A673 (cell line): ENCODE measurements around the gene MDFI. TPM values are rescaled to one million over a fixed set of nuclear protein-coding genes. Genes with fewer than 3 reads are reported as not detected.

Source experiments
- BruUV-seq: library from RNA; stranded (reverse); fragments of 400-500 nt; replicated peaks from 2 replicates; lab custom pipeline; 2021; lab: Mats Ljungman, UMichigan
- CTCF ChIA-PET: fragments of 300-600 bp; sonication (Branson Sonifier 250); formaldehyde crosslinking; loops from one replicate; lab custom pipeline; 2022; ENCODE audit warnings: antibody characterized with exemption; lab: Charles Lee
- POLR2A ChIA-PET: fragments of 300-600 bp; sonication (Branson Sonifier 250); formaldehyde crosslinking; loops from one replicate; lab custom pipeline; 2022; ENCODE audit warnings: antibody characterized with exemption; ENCODE audit not compliant: low non-redundant PET; lab: Charles Lee
- DNase-seq: peaks from one replicate; pipeline ENCODE4 v3.0.0-alpha.2; 2015; ENCODE audit warnings: low spot score
- H3K27ac ChIP-seq: fragments of 200-600 bp; sonication (generic); 2 replicates; pipeline ENCODE4 v1.5.1; 2016; ENCODE audit warnings: mixed run types, low read depth, mild to moderate bottlenecking, mixed read lengths, antibody characterized with exemption, low read length; ENCODE audit not compliant: poor library complexity, severe bottlenecking
- H3K27me3 ChIP-seq: fragments of 200-600 bp; sonication (generic); replicated peaks from 2 replicates; pipeline ENCODE4 v1.6.1; 2017; ENCODE audit warnings: mixed run types, low read depth, mild to moderate bottlenecking, mixed read lengths, antibody characterized with exemption, low read length; ENCODE audit not compliant: insufficient read depth, poor library complexity
- H3K36me3 ChIP-seq: fragments of 200-600 bp; sonication (generic); 2 replicates; pipeline ENCODE4 v1.6.1; 2016; ENCODE audit warnings: mixed run types, mild to moderate bottlenecking, mixed read lengths, antibody characterized with exemption, low read length; ENCODE audit not compliant: insufficient read depth, poor library complexity, severe bottlenecking
- H3K4me1 ChIP-seq: fragments of 200-600 bp; sonication (generic); 2 replicates; pipeline ENCODE4 v1.6.1; 2017; ENCODE audit warnings: mixed run types, mild to moderate bottlenecking, mixed read lengths, antibody characterized with exemption, low read length; ENCODE audit not compliant: insufficient read depth, poor library complexity, severe bottlenecking
- H3K4me3 ChIP-seq: fragments of 200-600 bp; sonication (generic); 2 replicates; pipeline ENCODE4 v1.5.1; 2016; ENCODE audit warnings: low read depth, mixed run types, mild to moderate bottlenecking, mixed read lengths, low read length; ENCODE audit not compliant: poor library complexity, severe bottlenecking
- H3K9me3 ChIP-seq: fragments of 200-600 bp; sonication (generic); 2 replicates; pipeline ENCODE4 v1.6.1; 2016; ENCODE audit warnings: mixed run types, low read depth, mild to moderate bottlenecking, mixed read lengths, antibody characterized with exemption, low read length; ENCODE audit not compliant: poor library complexity, severe bottlenecking
- CTCF ChIP-seq: fragments of 300-800, 200-600 bp; sonication (generic); conservative IDR thresholded peaks from 2 replicates; pipeline ENCODE4 v1.5.1; 2017; ENCODE audit warnings: low read depth, mild to moderate bottlenecking, antibody characterized with exemption, low read length, moderate library complexity, mixed read lengths
- EZH2 ChIP-seq: fragments of 200-600 bp; sonication (generic); IDR thresholded peaks from 2 replicates; pipeline ENCODE4 v1.6.1; 2017; ENCODE audit warnings: borderline replicate concordance, low read depth, mild to moderate bottlenecking, mixed read lengths, antibody characterized with exemption, low read length; ENCODE audit not compliant: poor library complexity, severe bottlenecking
- intact Hi-C: fragments of 100-400 bp; cut with micrococcal nuclease; formaldehyde crosslinking; loops from one replicate; pipeline ENCODE4 v1.10.0; 2022; ENCODE audit not compliant: unreplicated experiment
- total RNA-seq: library from RNA; stranded (reverse); gene quantifications from 2 replicates; pipeline ENCODE4 v1.2.3, GENCODE V29; 2021

MDFI gene
- total RNA-seq, 1 experiment from 2014 or later = 342 TPM

GRCh38 chr6:41594766-41595165 lies 43.5 kb upstream of the MDFI start:
- ChIA-PET POLR2A (no interaction called here), CTCF (interaction anchor here (1.0 kb wide), 1 partner anchor 171 kb away, joined by 3 read pairs; no protein-coding TSS in a partner anchor)
- Histone ChIP-seq H3K9me3 (no peaks in the 10 kb centered on the region), H3K4me1 (peaks cover 7% of the 10 kb centered on the region), H3K36me3 (peaks cover 22% of the 10 kb centered on the region), H3K4me3 (no peak overlapping the region), H3K27ac (peak overlapping the region; percentile 23), H3K27me3 (no peaks in the 10 kb centered on the region)
- TF ChIP-seq CTCF (no peak), EZH2 (no peak)
- BruUV-seq = no TSS peak
- intact Hi-C loops = loop anchor here (5.0 kb wide), 1 partner anchor 62 kb away; no protein-coding TSS in a partner anchor
- no peak for DNase-seq

GRCh38 chr6:41595166-41595565 lies 43.1 kb upstream of the MDFI start:
- ChIA-PET CTCF (no interaction called here), POLR2A (no interaction called here)
- Histone ChIP-seq H3K36me3 (peaks cover 22% of the 10 kb centered on the region), H3K4me3 (no peak overlapping the region), H3K4me1 (peaks cover 7% of the 10 kb centered on the region), H3K27ac (no peak overlapping the region), H3K27me3 (no peaks in the 10 kb centered on the region), H3K9me3 (no peaks in the 10 kb centered on the region)
- no peak for DNase-seq
- TF ChIP-seq EZH2 = no peak
- TF ChIP-seq CTCF = no peak
- no TSS peak for BruUV-seq
- intact Hi-C loops = no loop called here

GRCh38 chr6:41596096-41596685 lies 42.1 kb upstream of the MDFI start:
- Histone ChIP-seq H3K9me3 (no peaks in the 10 kb centered on the region), H3K4me3 (no peak overlapping the region), H3K27me3 (no peaks in the 10 kb centered on the region), H3K36me3 (peaks cover 19% of the 10 kb centered on the region), H3K4me1 (peaks cover 7% of the 10 kb centered on the region), H3K27ac (no peak overlapping the region)
- POLR2A ChIA-PET = no interaction called here
- BruUV-seq = no TSS peak
- TF ChIP-seq CTCF = no peak
- TF ChIP-seq EZH2 = no peak
- CTCF ChIA-PET = no interaction called here
- intact Hi-C loops = no loop called here
- DNase-seq = no peak
